ENCODE data around the gene SIK3. TPM values are rescaled to one million over a fixed set of nuclear protein-coding genes. Genes with fewer than 3 reads are reported as not detected.

SIK3 gene
- total and polyA plus RNA-seq, 2 experiments from 2014 or later = 6.1 to 33.9 TPM

DNA sequence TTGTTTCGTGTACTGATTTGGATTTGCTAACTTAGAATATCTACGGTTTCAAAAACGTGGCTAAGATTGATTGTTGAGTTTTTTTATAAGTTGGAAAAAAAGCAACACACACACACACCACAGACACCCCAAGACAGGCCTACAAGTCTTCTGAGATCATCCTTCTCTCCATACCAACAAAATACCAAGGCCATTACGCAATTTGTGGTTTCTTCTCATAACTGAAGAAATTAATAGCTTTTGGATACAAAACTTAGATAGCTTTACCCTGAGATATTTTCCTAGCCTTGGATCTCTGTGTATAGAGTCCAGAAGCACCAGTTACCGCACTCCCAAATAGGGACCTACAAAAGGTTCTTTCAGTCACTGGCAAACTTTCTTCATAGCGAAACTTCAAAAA, 113.6 kb downstream of the SIK3 start (continued):
- TF ChIP-seq ZNF462 (CRISPR knock-in tag; IDR thresholded peaks at IDR 0.05) = no peak

DNA sequence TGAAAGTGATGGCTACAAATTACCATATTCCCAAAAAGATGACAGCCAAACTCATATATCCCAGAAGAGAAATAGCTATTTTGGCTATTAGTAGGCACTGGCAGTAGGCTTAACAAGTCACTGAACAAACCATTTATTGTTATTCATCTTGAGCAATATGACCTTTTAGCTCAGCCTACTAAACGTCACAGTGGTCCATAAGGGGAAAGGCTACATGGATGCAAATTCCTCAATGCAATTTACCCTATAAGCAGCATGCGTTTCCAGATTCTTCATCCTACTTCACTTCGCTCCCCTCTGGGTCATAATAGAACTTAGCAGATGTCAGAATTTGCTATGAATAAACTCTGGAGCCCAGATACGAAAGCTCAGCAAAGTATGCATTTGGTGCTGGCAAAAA, 114.0 kb downstream of the SIK3 start:
- TF ChIP-seq, protein P1, sequence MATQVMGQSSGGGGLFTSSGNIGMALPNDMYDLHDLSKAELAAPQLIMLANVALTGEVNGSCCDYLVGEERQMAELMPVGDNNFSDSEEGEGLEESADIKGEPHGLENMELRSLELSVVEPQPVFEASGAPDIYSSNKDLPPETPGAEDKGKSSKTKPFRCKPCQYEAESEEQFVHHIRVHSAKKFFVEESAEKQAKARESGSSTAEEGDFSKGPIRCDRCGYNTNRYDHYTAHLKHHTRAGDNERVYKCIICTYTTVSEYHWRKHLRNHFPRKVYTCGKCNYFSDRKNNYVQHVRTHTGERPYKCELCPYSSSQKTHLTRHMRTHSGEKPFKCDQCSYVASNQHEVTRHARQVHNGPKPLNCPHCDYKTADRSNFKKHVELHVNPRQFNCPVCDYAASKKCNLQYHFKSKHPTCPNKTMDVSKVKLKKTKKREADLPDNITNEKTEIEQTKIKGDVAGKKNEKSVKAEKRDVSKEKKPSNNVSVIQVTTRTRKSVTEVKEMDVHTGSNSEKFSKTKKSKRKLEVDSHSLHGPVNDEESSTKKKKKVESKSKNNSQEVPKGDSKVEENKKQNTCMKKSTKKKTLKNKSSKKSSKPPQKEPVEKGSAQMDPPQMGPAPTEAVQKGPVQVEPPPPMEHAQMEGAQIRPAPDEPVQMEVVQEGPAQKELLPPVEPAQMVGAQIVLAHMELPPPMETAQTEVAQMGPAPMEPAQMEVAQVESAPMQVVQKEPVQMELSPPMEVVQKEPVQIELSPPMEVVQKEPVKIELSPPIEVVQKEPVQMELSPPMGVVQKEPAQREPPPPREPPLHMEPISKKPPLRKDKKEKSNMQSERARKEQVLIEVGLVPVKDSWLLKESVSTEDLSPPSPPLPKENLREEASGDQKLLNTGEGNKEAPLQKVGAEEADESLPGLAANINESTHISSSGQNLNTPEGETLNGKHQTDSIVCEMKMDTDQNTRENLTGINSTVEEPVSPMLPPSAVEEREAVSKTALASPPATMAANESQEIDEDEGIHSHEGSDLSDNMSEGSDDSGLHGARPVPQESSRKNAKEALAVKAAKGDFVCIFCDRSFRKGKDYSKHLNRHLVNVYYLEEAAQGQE (IDR thresholded peaks at IDR 0.05; ENCODE audit: unreplicated experiment) = no peak
- TF ChIP-seq JUNB (IDR thresholded peaks at IDR 0.05; ENCODE audit: unreplicated experiment) = no peak
- no peak for TF ChIP-seq STAT1 (IDR thresholded peaks at IDR 0.05; ENCODE audit: unreplicated experiment)
- Histone ChIP-seq H3K4me1 (ENCODE audit: insufficient read depth) (peaks cover 15% of the 10 kb centered on the region), H3K79me2 (replicated peaks; ENCODE audit: insufficient read depth) (peaks cover 58% of the 10 kb centered on the region), H3K27ac (ENCODE audit: low read depth) (no peak overlapping the region), H3K27me3 (ENCODE audit: insufficient read depth) (no peaks in the 10 kb centered on the region), H4K20me1 (replicated peaks; ENCODE audit: insufficient read depth) (peaks cover 21% of the 10 kb centered on the region), H2AFZ (no peak overlapping the region), H3K36me3 (ENCODE audit: insufficient read depth) (no peaks in the 10 kb centered on the region), H3F3A (replicated peaks; ENCODE audit: low read depth) (no peaks in the 10 kb centered on the region), H3K4me2 (no peak overlapping the region), H3K4me3 (no peak overlapping the region), H3K9me2 (ENCODE audit: insufficient read depth) (no peaks in the 10 kb centered on the region)
- no peak for ATAC-seq
- H3K36me3 Mint-ChIP-seq (ENCODE audit: low read depth) = no peaks in the 10 kb centered on the region
- no peak overlapping the region for H3K27ac Mint-ChIP-seq
- peaks cover 20% of the 10 kb centered on the region for H3K4me1 Mint-ChIP-seq
- no peak overlapping the region for H3K4me3 Mint-ChIP-seq
- no peak for DNase-seq (ENCODE audit: low spot score)
- H3K9me3 Mint-ChIP-seq = no peaks in the 10 kb centered on the region
- peaks cover 3% of the 10 kb centered on the region for H3K27me3 Mint-ChIP-seq (ENCODE audit: insufficient read depth, low read depth, poor library complexity)

Measured in GM23338 (cell line).